Muscle layer of colon (tissue), 2 donors: ENCODE measurements around the gene GSC.

ENCODE experiments used
- H3K27ac ChIP-seq: one replicate; pipeline ENCODE4 v1.7.0; 2013; ENCODE audit warnings: low read depth, mild to moderate bottlenecking, low read length, moderate library complexity
- H3K27me3 ChIP-seq, 2 donors: one replicate each; pipeline ENCODE4 v1.7.0; 2013; ENCODE audit warnings: low read length in 2 of 2, mild to moderate bottlenecking in 2 of 2; ENCODE audit not compliant: insufficient read depth in 2 of 2, control insufficient read depth in 1 of 2
- H3K36me3 ChIP-seq: one replicate; pipeline ENCODE4 v1.7.0; 2013; ENCODE audit warnings: mild to moderate bottlenecking, low read length; ENCODE audit not compliant: insufficient read depth
- H3K4me1 ChIP-seq: one replicate; pipeline ENCODE4 v1.7.0; 2013; ENCODE audit warnings: mild to moderate bottlenecking, low read length; ENCODE audit not compliant: insufficient read depth
- H3K4me3 ChIP-seq, 2 donors: one replicate each; pipeline ENCODE4 v1.7.0; 2013; ENCODE audit warnings: low read length in 2 of 2, low read depth in 1 of 2, mild to moderate bottlenecking in 1 of 2, moderate library complexity in 1 of 2
- H3K9ac ChIP-seq: one replicate; pipeline ENCODE4 v1.7.0; 2013; ENCODE audit warnings: low read length
- H3K9me3 ChIP-seq: one replicate; pipeline ENCODE4 v1.7.0; 2013; ENCODE audit warnings: mild to moderate bottlenecking, low read length
- donor health status: abdominal sarcoma.
- donor health status: Adenocarcinoma of cecum.

Gene GSC

DNA sequence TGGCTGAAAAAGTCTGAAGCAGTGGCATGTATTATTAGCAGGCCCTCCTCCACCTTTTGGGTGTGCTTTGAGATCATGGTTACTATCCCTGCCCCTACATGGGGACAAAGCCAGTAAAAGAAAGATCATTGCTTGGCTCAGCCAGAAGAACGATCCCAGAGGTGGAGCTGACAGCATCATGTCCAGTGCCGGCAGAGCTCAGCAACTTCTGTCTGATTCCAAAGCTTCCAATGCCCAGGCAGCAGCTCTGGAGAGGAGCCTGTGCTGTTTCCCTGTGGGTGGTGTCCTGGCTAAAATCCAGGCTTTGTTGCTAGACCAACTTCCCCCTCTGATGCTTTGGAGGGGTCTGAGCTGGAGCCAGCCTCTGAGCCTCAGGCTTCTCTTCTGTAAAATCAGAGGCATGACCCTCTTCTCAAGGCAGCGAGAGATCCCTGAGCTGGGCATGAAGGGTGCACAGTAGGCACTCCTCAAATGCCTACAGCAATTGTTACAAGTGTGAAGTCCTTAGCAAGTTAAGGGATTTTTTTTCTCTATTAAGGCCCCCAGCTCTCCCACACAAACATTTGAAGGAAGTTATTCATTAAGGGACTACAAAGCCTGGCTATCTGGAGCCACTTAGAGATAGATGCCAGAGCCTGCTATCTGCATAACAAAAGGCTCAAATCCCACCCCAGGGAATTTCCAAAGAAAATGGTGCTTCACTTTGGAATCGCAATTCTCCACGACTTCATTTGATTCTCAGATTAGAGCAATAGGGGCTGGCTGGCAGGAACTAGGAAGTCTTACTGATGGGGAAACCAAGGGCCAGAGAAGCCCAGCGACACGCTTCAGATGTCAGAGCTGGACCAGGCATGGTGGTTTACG is 10.9 kb upstream of the GSC start:
- H3K9ac ChIP-seq = no peak overlapping the region
- H3K36me3 ChIP-seq = no peaks in the 10 kb centered on the region
- no peak overlapping the region for H3K27ac ChIP-seq
- no peaks in the 10 kb centered on the region for H3K9me3 ChIP-seq
- no peaks in the 10 kb centered on the region for H3K4me1 ChIP-seq
- peaks cover 6 to 18% of the 10 kb centered on the region in 2 donors for H3K27me3 ChIP-seq
- H3K4me3 ChIP-seq = no peak overlapping the region

- H3K9ac ChIP-seq = no peak overlapping the region
- H3K27me3 ChIP-seq = peaks cover 16 to 28% of the 10 kb centered on the region in 2 donors
- no peak overlapping the region for H3K4me3 ChIP-seq
- no peaks in the 10 kb centered on the region for H3K4me1 ChIP-seq
- no peaks in the 10 kb centered on the region for H3K36me3 ChIP-seq
- no peaks in the 10 kb centered on the region for H3K9me3 ChIP-seq
- H3K27ac ChIP-seq = no peak overlapping the region
Observed at GRCh38 chr14:94779713-94780112, 9.8 kb upstream of the GSC start.

DNA sequence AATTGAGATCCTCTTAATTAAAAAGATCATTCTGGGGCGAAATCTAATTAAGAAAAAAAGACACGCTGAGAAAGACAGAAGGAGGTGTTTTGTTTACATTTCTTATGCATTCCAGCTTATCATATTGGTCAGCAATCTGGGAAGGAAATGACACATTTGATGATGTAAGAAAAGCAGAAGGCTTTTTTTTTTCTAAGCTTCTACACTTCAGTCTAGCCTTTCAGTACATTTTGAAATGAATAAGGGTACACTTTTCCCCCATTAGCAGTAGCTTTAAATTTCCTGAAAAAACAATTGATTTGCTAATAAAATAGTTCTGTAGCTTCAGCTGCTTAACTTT is 5.9 kb upstream of the GSC start:
- no peak overlapping the region for H3K27ac ChIP-seq
- peaks cover 15% of the 10 kb centered on the region for H3K9me3 ChIP-seq
- H3K9ac ChIP-seq = no peak overlapping the region
- no peaks in the 10 kb centered on the region for H3K36me3 ChIP-seq
- peaks cover 54 to 67% of the 10 kb centered on the region in 2 donors for H3K27me3 ChIP-seq
- H3K4me3 ChIP-seq = no peak overlapping the region
- no peaks in the 10 kb centered on the region for H3K4me1 ChIP-seq

GRCh38 chr14:94775091-94775870 is 5.4 kb upstream of the GSC start:
- H3K9ac ChIP-seq = no peak overlapping the region
- no peak overlapping the region for H3K4me3 ChIP-seq
- peaks cover 15% of the 10 kb centered on the region for H3K9me3 ChIP-seq
- peaks cover 60 to 73% of the 10 kb centered on the region in 2 donors for H3K27me3 ChIP-seq
- H3K4me1 ChIP-seq = peaks cover 4% of the 10 kb centered on the region
- no peaks in the 10 kb centered on the region for H3K36me3 ChIP-seq
- no peak overlapping the region for H3K27ac ChIP-seq

GRCh38 chr14:94774344-94775090 is 4.6 kb upstream of the GSC start:
- no peaks in the 10 kb centered on the region for H3K36me3 ChIP-seq
- peaks cover 15% of the 10 kb centered on the region for H3K9me3 ChIP-seq
- peaks cover 62 to 77% of the 10 kb centered on the region in 2 donors for H3K27me3 ChIP-seq
- peaks cover 10% of the 10 kb centered on the region for H3K4me1 ChIP-seq
- no peak overlapping the region for H3K4me3 ChIP-seq
- no peak overlapping the region for H3K9ac ChIP-seq
- H3K27ac ChIP-seq = no peak overlapping the region

DNA sequence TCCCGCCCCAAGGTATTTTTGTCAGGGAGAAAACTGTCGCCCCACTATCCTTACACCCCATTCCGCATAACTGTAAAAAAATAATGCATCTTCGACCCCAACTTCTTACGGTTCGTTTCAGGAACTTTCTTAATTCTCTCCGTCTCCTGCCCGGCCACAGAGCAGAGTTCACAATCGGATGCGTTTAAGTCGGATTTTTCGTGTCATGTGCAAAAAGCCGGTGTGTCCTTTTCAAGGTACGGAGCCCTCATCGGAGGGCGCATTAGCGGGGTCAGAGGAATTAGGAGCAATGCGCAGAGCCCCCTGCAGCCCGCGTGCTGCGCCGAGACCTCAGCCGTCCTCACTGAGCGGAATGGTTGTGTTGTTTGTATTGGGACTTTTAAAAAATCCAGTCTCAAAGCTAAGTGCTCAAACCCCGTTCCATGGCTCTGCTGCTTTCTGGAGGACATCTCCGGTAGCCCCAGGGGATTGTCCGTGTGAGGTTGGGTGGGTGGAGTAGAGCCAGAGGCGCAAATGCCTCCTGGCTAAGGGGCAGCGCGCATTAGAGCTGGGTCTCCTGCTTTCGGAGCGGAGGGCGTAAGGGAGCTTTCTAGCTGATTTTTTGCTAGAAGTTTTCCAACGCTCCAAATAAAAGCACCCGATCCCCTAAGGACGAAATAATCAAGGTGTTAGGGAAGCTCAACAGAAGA is 3.9 kb upstream of the GSC start:
- Histone ChIP-seq H3K9me3 (peaks cover 15% of the 10 kb centered on the region), H3K27me3 (peaks cover 69 to 77% of the 10 kb centered on the region in 2 donors), H3K36me3 (no peaks in the 10 kb centered on the region), H3K4me1 (peaks cover 17% of the 10 kb centered on the region), H3K27ac (no peak overlapping the region), H3K9ac (no peak overlapping the region), H3K4me3 (no peak overlapping the region)

GRCh38 chr14:94773061-94773648 is 3.2 kb upstream of the GSC start:
- Histone ChIP-seq H3K4me1 (peaks cover 23% of the 10 kb centered on the region), H3K9ac (no peak overlapping the region), H3K27me3 (peaks cover 76 to 81% of the 10 kb centered on the region in 2 donors), H3K9me3 (peaks cover 15% of the 10 kb centered on the region), H3K36me3 (no peaks in the 10 kb centered on the region), H3K4me3 (no peak overlapping the region), H3K27ac (no peak overlapping the region)

DNA sequence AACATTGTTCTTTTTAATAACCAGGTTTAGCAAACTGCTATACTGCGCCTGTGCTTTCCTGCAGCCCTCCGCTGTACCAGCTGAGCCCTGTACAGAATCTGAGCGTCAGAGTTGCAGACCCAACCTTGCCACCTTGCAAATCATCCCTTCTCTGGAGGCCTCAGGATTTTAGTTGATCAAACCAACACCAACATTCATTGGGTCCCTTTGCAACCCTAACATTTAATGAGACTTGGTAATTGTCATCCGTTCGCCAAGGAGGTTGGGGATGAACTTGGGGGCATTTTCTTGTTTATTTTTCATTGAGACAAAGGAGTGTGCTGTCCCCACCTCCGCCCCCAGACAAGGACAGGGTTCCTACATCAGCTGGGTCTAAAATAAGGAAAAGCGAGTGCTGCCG is 2.6 kb upstream of the GSC start:
- peaks cover 15% of the 10 kb centered on the region for H3K9me3 ChIP-seq
- H3K36me3 ChIP-seq = no peaks in the 10 kb centered on the region
- H3K9ac ChIP-seq = no peak overlapping the region
- H3K4me3 ChIP-seq = no peak overlapping the region
- H3K27ac ChIP-seq = no peak overlapping the region
- H3K4me1 ChIP-seq = peaks cover 23% of the 10 kb centered on the region
- peaks cover 79 to 87% of the 10 kb centered on the region in 2 donors for H3K27me3 ChIP-seq

DNA sequence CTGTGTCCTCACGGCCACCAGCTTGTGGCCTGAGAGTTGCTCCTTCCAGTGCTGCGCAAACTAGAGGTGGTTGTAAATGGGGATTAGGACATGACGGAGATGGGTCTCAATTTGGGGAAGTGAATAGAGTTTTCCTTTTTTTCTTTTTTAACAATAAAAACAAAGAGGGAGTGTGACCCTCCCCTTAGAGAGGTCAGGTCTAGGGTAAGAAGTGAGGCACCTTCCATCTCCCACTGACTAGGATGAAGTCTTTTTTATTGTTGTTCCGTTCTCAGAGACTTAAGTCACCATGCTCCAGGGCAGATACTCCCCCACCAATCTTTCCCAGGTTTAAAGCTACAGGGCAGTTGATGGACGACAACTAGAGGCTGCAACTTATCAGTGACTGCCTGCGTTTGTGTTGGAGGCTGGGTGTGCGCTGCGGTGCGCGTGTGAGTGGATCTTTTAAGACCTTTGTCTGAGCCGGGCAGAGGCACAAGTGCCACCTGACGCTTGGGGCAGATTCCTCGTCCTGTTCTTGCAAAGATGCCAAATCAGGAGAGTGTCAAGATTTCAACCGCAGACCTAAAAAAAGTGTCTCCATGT is 2.1 kb upstream of the GSC start:
- H3K27ac ChIP-seq = no peak overlapping the region
- H3K9me3 ChIP-seq = peaks cover 15% of the 10 kb centered on the region
- no peak overlapping the region for H3K4me3 ChIP-seq
- no peaks in the 10 kb centered on the region for H3K36me3 ChIP-seq
- peaks cover 84 to 93% of the 10 kb centered on the region in 2 donors for H3K27me3 ChIP-seq
- H3K4me1 ChIP-seq = peaks cover 23% of the 10 kb centered on the region
- H3K9ac ChIP-seq = no peak overlapping the region

- H3K36me3 ChIP-seq = no peaks in the 10 kb centered on the region
- H3K9me3 ChIP-seq = peaks cover 15% of the 10 kb centered on the region
- no peak overlapping the region for H3K27ac ChIP-seq
- peaks cover 89 to 99% of the 10 kb centered on the region in 2 donors for H3K27me3 ChIP-seq
- peaks cover 23% of the 10 kb centered on the region for H3K4me1 ChIP-seq
- no peak overlapping the region for H3K9ac ChIP-seq
- no peak overlapping the region for H3K4me3 ChIP-seq
Observed at GRCh38 chr14:94771158-94771905, 1.4 kb upstream of the GSC start.
